Panc1 (cell line): ENCODE measurements around the gene FGD4.

Source experiments
- CTCF ChIP-seq: fragments of 450-650 bp; IDR thresholded peaks from 2 replicates; pipeline ENCODE4 v1.5.1; 2017; ENCODE audit warnings: mild to moderate bottlenecking
- POLR2AphosphoS5 ChIP-seq: IDR thresholded peaks from 2 replicates; pipeline ENCODE4 v1.6.1; 2012; ENCODE audit warnings: mild to moderate bottlenecking, low read depth, low read length, moderate library complexity
- REST ChIP-seq, 2 experiments: IDR thresholded peaks; 2 replicates each; pipeline ENCODE4 v1.6.1; 2011 to 2012; ENCODE audit warnings: low read depth in 2 of 2, control low read depth in 1 of 2, low read length in 1 of 2, mild to moderate bottlenecking in 1 of 2, moderate library complexity in 1 of 2; ENCODE audit not compliant: insufficient read depth in 1 of 2
- SIN3A ChIP-seq: IDR thresholded peaks from 2 replicates; pipeline ENCODE4 v1.6.1; 2012; ENCODE audit warnings: low read depth, mild to moderate bottlenecking, low read length, moderate library complexity, borderline replicate concordance; ENCODE audit not compliant: insufficient read depth
- TCF7L2 ChIP-seq: IDR thresholded peaks from 2 replicates; pipeline ENCODE4 v1.6.1; 2011; ENCODE audit warnings: mild to moderate bottlenecking, low read depth, low read length, inconsistent platforms

GRCh38 chr12:32483499-32483898 lies 84.1 kb downstream of the FGD4 start:
- TF ChIP-seq TCF7L2: no peak
- TF ChIP-seq CTCF: no peak
- TF ChIP-seq POLR2AphosphoS5: no peak
- no peak for TF ChIP-seq REST (IDR thresholded peaks at IDR 0.05; ENCODE audit: insufficient read depth in 1 of 2, low read depth in 2 of 2, low read length in 1 of 2)
- TF ChIP-seq SIN3A: no peak
